Right lobe of liver (tissue), 4 donors: ENCODE data around the gene EPM2AIP1.

ENCODE experiments used
- CTCF ChIP-seq, 4 donors: fragments of 200-600 bp in 3 of 4; fragments of 450-650 bp in 1 of 4; IDR thresholded peaks; one replicate each; pipeline versions ENCODE4 v1.5.1 to v1.8.0; 2016 to 2022; ENCODE audit warnings: antibody characterized with exemption in 4 of 4, mild to moderate bottlenecking in 2 of 4
- POLR2A ChIP-seq: fragments of 450-650 bp; IDR thresholded peaks from one replicate; pipeline ENCODE4 v1.6.1; 2017; ENCODE audit warnings: antibody characterized with exemption, mild to moderate bottlenecking
- donor health status: DM: no; HTN: no; CAD: no.
- donor health status: DM: no; HTN: no; CAD: no.
- donor health status: DM: no; HTN: yes; CAD: no.

DNA sequence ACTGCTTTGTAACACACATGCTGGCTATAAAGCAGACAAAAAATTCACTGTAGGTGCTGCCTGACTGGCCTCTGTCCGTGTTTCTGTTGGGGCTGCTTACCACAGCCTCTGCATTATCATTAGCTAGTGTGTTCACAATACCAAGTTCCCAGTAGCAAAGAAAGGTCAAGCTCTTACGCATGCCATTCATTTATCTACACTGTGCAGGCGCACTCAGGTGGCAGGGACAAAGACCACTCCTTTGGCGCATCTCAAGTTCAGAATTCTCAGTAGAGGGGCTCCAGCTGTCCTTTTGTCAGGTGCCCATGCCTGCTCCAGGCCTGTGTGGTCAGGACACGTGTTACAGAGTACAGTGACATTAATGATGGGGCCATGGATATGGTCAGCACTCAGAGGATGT, 22.7 kb upstream of the EPM2AIP1 start:
- TF ChIP-seq CTCF (IDR thresholded peaks at IDR 0.05) (no peak), POLR2A (no peak)
